ENCODE data around the gene TANGO6.

TANGO6 gene

GRCh38 chr16:69131839-69132423, 288.6 kb downstream of the TANGO6 start:
- DNase-seq (ENCODE audit: insufficient read length, low spot score): peak; percentile 83
- FAIRE-seq: no peak

GRCh38 chr16:69132424-69133252, 289.3 kb downstream of the TANGO6 start, which contains the start of the genes CHTF8 and UTP4:
Gene CHTF8 (minus strand): TSS chr16:69132588. CDS start chr16:69121458, 11,130 bp downstream.
Gene UTP4 (plus strand): TSS chr16:69132649. CDS start chr16:69133460, 811 bp downstream.
- peak; percentile 81 for DNase-seq (ENCODE audit: insufficient read length, low spot score)
- FAIRE-seq: peak; percentile 37

GRCh38 chr16:69133373-69133954, 290.1 kb downstream of the TANGO6 start:
- FAIRE-seq (peak; percentile 37), DNase-seq (ENCODE audit: insufficient read length, low spot score) (no peak)
